Measurements from ENCODE around the gene MN1. TPM values are rescaled to one million over a fixed set of nuclear protein-coding genes. Genes with fewer than 3 reads are reported as not detected.

The MN1 gene
- total and polyA plus RNA-seq, 2 of the 4 experiments (the other 2 are of a cell fraction) = 0.36 to 1.3 TPM

- no peak for DNase-seq
Measured at GRCh38 chr22:27715106-27715505, 86.5 kb downstream of the MN1 start.

More at GRCh38 chr22:27715106-27715505, 86.5 kb downstream of the MN1 start:
- POLR2A ChIA-PET (ENCODE audit: unreplicated experiment) = no interaction called here
- no peak overlapping the region for H2BK120ac ChIP-seq (ENCODE audit: low read depth, low read length)
- in situ Hi-C loops (cut with MboI; ENCODE audit: low sequenced_read_pairs) = no loop called here
- H3K79me1 ChIP-seq (ENCODE audit: low read depth in 1 of 2, low read length in 2 of 2) = no peaks in the 10 kb centered on the region
- H3K36me3 ChIP-seq (ENCODE audit: control insufficient read depth, insufficient read depth, low read length) = no peaks in the 10 kb centered on the region
- no peak overlapping the region for H2AK9ac ChIP-seq (replicated peaks; ENCODE audit: low read depth, low read length, poor library complexity)
- CTCF ChIA-PET = no interaction called here
- H3K4ac ChIP-seq (ENCODE audit: low read depth, low read length) = no peak overlapping the region
- H2AK5ac ChIP-seq (ENCODE audit: low read depth, low read length) = no peak overlapping the region
- no peak overlapping the region for H4K8ac ChIP-seq (ENCODE audit: low read depth in 2 of 2, low read length in 2 of 2)
- no TSS peak for BruUV-seq (replicated peaks)
- H3K9me3 ChIP-seq (ENCODE audit: control insufficient read depth, insufficient read depth, low read length) = peaks cover 2% of the 10 kb centered on the region; the same call in 1 of the 2 replicates
- no peak overlapping the region for H4K91ac ChIP-seq (ENCODE audit: insufficient read depth, low read depth, low read length)
- no peak overlapping the region for H3K56ac ChIP-seq (ENCODE audit: extremely low read depth, insufficient read depth, low read length)
- TF ChIP-seq SMC3 (IDR thresholded peaks at IDR 0.05; ENCODE audit: low read depth, low read length) = no peak
- TF ChIP-seq CTCF (conservative IDR thresholded peaks at IDR 0.05; ENCODE audit: low read depth, low read length) = 0 out of 2 replicates have a peak, but pooled peaks have one; percentile 18
- peaks cover 7% of the 10 kb centered on the region for H3K4me1 ChIP-seq (ENCODE audit: control insufficient read depth, insufficient read depth, low read length)
- H3K27ac ChIP-seq (ENCODE audit: insufficient read depth, low read length) = no peak overlapping the region
- no peak overlapping the region for H4K5ac ChIP-seq (ENCODE audit: low read depth, low read length)
- no peak overlapping the region for H3K18ac ChIP-seq (ENCODE audit: low read depth, low read length)
- H4K20me1 ChIP-seq (ENCODE audit: insufficient read depth, low read length) = no peaks in the 10 kb centered on the region
- no peak overlapping the region for H3K4me3 ChIP-seq (ENCODE audit: insufficient read depth, low read depth, low read length)
- H3K27me3 ChIP-seq (ENCODE audit: control insufficient read depth, insufficient read depth, low read length) = peaks cover under 1% of the 10 kb centered on the region; the same call in 1 of the 2 replicates
- no peak overlapping the region for H2BK15ac ChIP-seq (ENCODE audit: low read depth, low read length)
- H2BK20ac ChIP-seq (ENCODE audit: low read depth, low read length) = no peak overlapping the region
- H2BK5ac ChIP-seq (ENCODE audit: low read depth, low read length, poor library complexity, severe bottlenecking) = no peak overlapping the region
- ATAC-seq (ENCODE audit: low read depth) = no peak
- 60% methylated on average over 1 of the region's 10 CpGs; no CpG with 5 or more reads in 1 of the 2 experiments for WGBS, 2 experiments (ENCODE audit: extremely low coverage in 2 of 2, insufficient read length in 1 of 2)
- peaks cover 20% of the 10 kb centered on the region for H3K9me1 ChIP-seq (ENCODE audit: insufficient read depth, low read length)
- no peak overlapping the region for H3K9ac ChIP-seq (ENCODE audit: low read depth, low read length)
- H2AFZ ChIP-seq (replicated peaks; ENCODE audit: low read length, poor library complexity) = no peak overlapping the region
- H3K4me2 ChIP-seq (ENCODE audit: low read depth, low read length) = no peak overlapping the region
- intact Hi-C loops (cut with micrococcal nuclease) = no loop called here
- H3K23ac ChIP-seq (ENCODE audit: low read depth, low read length) = no peak overlapping the region
- dilution Hi-C loops (cut with HindIII; ENCODE audit: low sequenced_read_pairs, unreplicated experiment) = no loop called here
- H3K14ac ChIP-seq (replicated peaks; ENCODE audit: low read depth, low read length) = no peak overlapping the region
